Measurements from ENCODE around the gene CCDC90B. TPM values are rescaled to one million over a fixed set of nuclear protein-coding genes. Genes with fewer than 3 reads are reported as not detected.

Gene CCDC90B
- total RNA-seq, 1 donor from 2014 or later: 23.4 TPM

DNA sequence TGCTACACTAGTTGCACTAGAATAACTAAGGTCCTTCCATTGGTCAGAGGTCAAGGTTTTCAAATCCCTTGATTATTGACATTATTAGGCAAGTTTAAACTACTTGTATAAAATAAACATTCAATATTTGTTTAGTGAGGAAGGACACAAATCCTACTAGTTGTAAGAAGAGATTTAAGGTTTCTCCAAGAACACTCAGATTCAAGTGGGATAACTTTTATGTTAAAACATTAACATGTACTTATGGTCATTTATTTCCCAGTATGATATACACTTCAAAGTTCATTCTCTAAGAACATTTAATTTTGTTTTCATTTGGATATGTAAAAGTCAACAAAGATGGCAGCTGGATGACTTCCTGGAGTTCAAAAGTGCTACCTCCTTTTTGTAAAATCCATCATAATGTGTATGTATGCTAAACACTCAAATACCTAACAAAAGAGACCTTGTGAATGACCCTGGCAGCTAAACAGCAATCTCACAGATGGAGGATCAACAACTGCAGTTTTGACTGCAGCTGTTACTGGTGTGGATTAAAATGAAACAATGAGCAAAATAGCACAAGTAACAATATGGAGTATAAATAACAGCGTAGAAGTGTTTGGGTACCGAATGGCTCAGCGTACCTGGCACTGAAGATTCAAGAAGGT is 1.5 kb downstream of the CCDC90B start:
- intact Hi-C loops (cut with DNase I): no loop called here

DNA sequence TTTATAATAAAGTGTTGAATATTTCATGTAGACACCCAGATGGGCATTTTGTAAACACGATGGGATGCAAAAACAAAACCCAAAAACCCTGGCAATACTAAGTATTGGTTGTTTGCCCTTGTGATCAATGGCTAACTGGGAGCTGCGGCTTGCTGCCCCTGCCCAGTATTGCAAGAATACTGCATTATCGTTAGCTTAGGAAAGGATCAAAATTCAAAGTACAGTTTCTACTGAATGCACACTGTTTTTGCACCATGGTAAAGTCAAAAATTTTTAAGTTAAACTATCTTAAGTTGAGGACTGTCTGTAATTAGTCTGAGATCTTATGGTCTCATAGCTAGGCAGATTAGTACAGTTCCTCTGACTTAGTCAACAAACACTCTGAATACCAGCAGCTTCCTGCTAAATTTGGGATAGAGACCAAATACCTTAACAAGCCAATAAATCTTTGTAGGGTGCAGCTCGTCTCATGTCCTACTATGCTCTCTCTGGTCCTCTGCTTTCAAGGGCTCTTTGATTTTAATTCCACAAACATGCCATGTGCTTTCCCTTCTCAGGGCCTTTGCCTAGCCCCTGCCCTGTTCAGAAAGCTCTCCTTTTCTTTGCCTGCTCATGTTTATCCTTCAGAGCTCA is 4.0 kb downstream of the CCDC90B start:
- no peaks in the 10 kb centered on the region for H3K9me3 ChIP-seq
- intact Hi-C loops (cut with DNase I): no loop called here
- TF ChIP-seq, protein P1, sequence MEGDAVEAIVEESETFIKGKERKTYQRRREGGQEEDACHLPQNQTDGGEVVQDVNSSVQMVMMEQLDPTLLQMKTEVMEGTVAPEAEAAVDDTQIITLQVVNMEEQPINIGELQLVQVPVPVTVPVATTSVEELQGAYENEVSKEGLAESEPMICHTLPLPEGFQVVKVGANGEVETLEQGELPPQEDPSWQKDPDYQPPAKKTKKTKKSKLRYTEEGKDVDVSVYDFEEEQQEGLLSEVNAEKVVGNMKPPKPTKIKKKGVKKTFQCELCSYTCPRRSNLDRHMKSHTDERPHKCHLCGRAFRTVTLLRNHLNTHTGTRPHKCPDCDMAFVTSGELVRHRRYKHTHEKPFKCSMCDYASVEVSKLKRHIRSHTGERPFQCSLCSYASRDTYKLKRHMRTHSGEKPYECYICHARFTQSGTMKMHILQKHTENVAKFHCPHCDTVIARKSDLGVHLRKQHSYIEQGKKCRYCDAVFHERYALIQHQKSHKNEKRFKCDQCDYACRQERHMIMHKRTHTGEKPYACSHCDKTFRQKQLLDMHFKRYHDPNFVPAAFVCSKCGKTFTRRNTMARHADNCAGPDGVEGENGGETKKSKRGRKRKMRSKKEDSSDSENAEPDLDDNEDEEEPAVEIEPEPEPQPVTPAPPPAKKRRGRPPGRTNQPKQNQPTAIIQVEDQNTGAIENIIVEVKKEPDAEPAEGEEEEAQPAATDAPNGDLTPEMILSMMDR (IDR thresholded peaks at IDR 0.05): no peak

More for the DNA sequence above, 1.5 kb downstream of the CCDC90B start:
- Histone ChIP-seq H3K27ac (no peak overlapping the region), H3K9me3 (no peaks in the 10 kb centered on the region), H3K4me3 (peak overlapping the region; percentile 88), H3K27me3 (no peaks in the 10 kb centered on the region), H3K4me1 (peaks cover 19% of the 10 kb centered on the region), H3K36me3 (no peaks in the 10 kb centered on the region)
- ATAC-seq (no peak), DNase-seq (no peak)
- TF ChIP-seq, protein P1 (IDR thresholded peaks at IDR 0.05): no peak

DNA sequence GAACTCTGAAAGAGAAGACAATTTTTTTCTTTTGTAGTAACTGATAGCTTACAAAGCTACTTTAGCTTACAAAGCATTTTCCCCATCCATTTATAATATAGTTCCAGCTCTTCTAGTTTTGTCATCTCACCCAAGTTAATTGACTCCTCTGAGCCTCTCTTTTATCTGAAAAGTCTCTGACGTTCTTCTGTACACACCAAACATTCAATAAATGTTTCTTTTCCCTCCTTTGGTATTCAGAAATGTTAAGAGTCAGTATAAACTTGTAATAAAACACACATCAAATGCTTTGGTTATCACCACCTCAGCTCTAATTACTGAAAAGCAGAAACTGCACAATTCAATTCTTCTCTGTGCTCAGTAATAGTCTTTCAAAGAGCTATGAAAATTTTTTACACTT is 5.9 kb downstream of the CCDC90B start:
- intact Hi-C loops (cut with DNase I): no loop called here
- no peak for ATAC-seq
- no peak overlapping the region for H3K27ac ChIP-seq
- H3K4me1 ChIP-seq: peaks cover 19% of the 10 kb centered on the region
- TF ChIP-seq, protein P1 (IDR thresholded peaks at IDR 0.05): no peak
- no peak overlapping the region for H3K4me3 ChIP-seq
- peaks cover 36% of the 10 kb centered on the region for H3K36me3 ChIP-seq
- no peaks in the 10 kb centered on the region for H3K9me3 ChIP-seq
- DNase-seq: no peak
- H3K27me3 ChIP-seq: no peaks in the 10 kb centered on the region

More for the DNA sequence above, 4.0 kb downstream of the CCDC90B start:
- DNase-seq (no peak), ATAC-seq (no peak)
- Histone ChIP-seq H3K4me3 (no peak overlapping the region), H3K27me3 (no peaks in the 10 kb centered on the region), H3K36me3 (peaks cover 19% of the 10 kb centered on the region), H3K27ac (no peak overlapping the region), H3K4me1 (peaks cover 19% of the 10 kb centered on the region)

DNA sequence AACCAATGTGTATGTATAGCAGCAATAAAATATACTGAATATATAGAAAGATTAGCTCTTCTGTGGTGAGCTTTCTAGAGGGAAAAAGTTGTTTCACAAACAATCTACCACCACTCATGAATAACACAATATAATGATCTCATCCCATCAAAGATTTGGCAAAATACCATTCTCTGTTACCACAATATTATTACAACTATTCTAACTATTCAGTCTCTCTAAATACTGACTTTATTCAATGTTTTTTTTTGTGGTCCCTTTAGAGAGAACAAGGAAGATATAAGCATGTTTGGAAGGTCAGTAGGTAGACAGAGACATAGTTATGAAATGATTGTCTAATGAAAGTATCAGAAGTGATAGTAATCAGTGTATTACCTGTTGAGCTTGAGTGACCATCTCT is 7.8 kb downstream of the CCDC90B start:
- DNase-seq: no peak
- intact Hi-C loops (cut with DNase I): no loop called here

DNA sequence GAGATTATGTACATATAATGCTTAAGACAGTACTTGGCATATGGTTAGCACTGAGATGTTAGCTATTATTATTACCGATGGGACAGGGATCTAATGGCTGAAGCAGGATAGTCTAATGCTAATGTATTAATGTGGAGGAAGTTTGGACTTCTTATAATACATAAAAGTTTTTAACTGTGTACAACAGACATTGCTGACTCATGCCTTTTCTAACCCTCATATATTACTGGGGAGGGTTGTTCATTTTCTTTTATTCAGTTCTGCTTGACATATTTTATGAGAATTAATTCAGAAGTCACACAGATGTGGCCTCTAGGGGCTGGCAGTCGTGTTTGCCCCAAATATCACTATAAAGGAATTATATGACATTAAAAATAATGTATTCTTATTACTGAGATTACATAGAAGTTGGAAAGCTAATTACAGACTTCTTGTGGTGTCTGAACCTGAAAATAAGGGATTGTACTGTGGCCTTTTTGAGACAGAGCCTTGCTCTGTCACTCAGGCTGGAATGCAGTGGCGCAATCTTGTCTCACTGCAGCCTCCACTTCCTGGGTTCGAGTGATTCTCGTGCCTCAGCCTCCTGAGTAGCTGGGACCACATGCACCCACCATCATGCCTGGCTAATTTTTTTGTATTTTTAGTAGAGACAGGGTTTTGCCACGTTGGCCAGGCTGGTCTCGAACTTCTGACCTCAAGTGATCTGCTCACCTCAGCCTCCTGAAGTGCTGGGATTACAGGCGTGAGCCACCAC is 10.1 kb downstream of the CCDC90B start:
- no peak for DNase-seq
- no peak overlapping the region for H3K4me3 ChIP-seq
- H3K9me3 ChIP-seq: no peaks in the 10 kb centered on the region
- no peaks in the 10 kb centered on the region for H3K27me3 ChIP-seq
- no peak overlapping the region for H3K27ac ChIP-seq
- H3K36me3 ChIP-seq: peaks cover 75% of the 10 kb centered on the region
- TF ChIP-seq, protein P1 (IDR thresholded peaks at IDR 0.05): no peak
- no peak for ATAC-seq
- intact Hi-C loops (cut with DNase I): no loop called here
- no peaks in the 10 kb centered on the region for H3K4me1 ChIP-seq

More for the DNA sequence above, 7.8 kb downstream of the CCDC90B start:
- Histone ChIP-seq H3K4me1 (peaks cover 6% of the 10 kb centered on the region), H3K9me3 (no peaks in the 10 kb centered on the region), H3K27ac (no peak overlapping the region), H3K36me3 (peaks cover 55% of the 10 kb centered on the region), H3K27me3 (no peaks in the 10 kb centered on the region), H3K4me3 (no peak overlapping the region)
- ATAC-seq: no peak
- TF ChIP-seq, protein P1 (IDR thresholded peaks at IDR 0.05): no peak

Measured in upper lobe of right lung (tissue), 1 donor.